HCT116 (cell line): Measurements from ENCODE around the gene LMCD1. TPM values are rescaled to one million over a fixed set of nuclear protein-coding genes. Genes with fewer than 3 reads are reported as not detected.

Source experiments
- ATAC-seq: fragments of 200-7000 bp; cut with Tn5 transposase; 2 replicates; pipeline ENCODE4 v1.9.1; 2020; ENCODE audit warnings: mild to moderate bottlenecking, moderate library complexity
- BruUV-seq: library from RNA; stranded (reverse); fragments of 400-500 nt; replicated peaks from 2 replicates; lab custom pipeline; 2021; lab: Mats Ljungman, UMichigan
- CTCF ChIA-PET: fragments of 300-600 bp; sonication (Branson Sonifier 250); formaldehyde crosslinking; loops from one replicate; lab custom pipeline; 2021; ENCODE audit warnings: antibody characterized with exemption; lab: Charles Lee
- POLR2A ChIA-PET: fragments of 300-600, 350-600 bp; sonication (Branson Sonifier 250); formaldehyde crosslinking; loops from one replicate; lab custom pipeline; 2021; ENCODE audit warnings: antibody characterized with exemption; lab: Charles Lee
- RAD21 ChIA-PET, 2 experiments: fragments of 300-600 bp; sonication (Branson Sonifier 250); formaldehyde crosslinking; loops; one replicate each; lab custom pipeline; 2023; ENCODE audit warnings: low total read pairs in 2 of 2; ENCODE audit not compliant: uncharacterized antibody in 2 of 2, unreplicated experiment in 2 of 2, low non-redundant PET in 1 of 2; lab: Charles Lee
- DNase-seq: peaks from one replicate; pipeline ENCODE4 v3.0.0-alpha.2; 2010; ENCODE audit warnings: low read depth, low spot score
- H2AFZ ChIP-seq: fragments of 200-600 bp; shearing (Covaris generic), sonication (generic); 2 replicates; pipeline ENCODE4 v1.6.1; 2017; ENCODE audit warnings: low read depth, mixed run types, mixed read lengths, antibody characterized with exemption, low read length; ENCODE audit not compliant: poor library complexity, severe bottlenecking
- H3K27ac ChIP-seq: 2 replicates; pipeline ENCODE4 v1.5.1; 2012; ENCODE audit warnings: low read depth, low read length
- H3K27me3 ChIP-seq: fragments of 200-600 bp; sonication (generic); 2 replicates; pipeline ENCODE4 v1.6.1; 2016; ENCODE audit warnings: mixed run types, low read length, mixed read lengths; ENCODE audit not compliant: insufficient read depth
- H3K36me3 ChIP-seq, 2 experiments: fragments of 200-500 bp in 1 of 2; fragments of 200-600 bp in 1 of 2; sonication (Bioruptor generic) in 1 of 2; sonication (generic) in 1 of 2; 2 replicates each; pipeline versions ENCODE4 v1.5.1 to v1.6.1; 2014 to 2016; ENCODE audit warnings: low read length in 2 of 2, inconsistent platforms in 1 of 2, mixed read lengths in 1 of 2, mixed run types in 1 of 2; ENCODE audit not compliant: insufficient read depth in 2 of 2, control insufficient read depth in 1 of 2
- H3K4me1 ChIP-seq, 2 experiments: fragments of 200-600 bp in 1 of 2; sonication (generic) in 1 of 2; 2 replicates each; pipeline versions ENCODE4 v1.5.1 to v1.6.1; 2012 to 2017; ENCODE audit warnings: low read length in 2 of 2, inconsistent platforms in 1 of 2, mild to moderate bottlenecking in 1 of 2, mixed read lengths in 1 of 2, mixed run types in 1 of 2, moderate library complexity in 1 of 2; ENCODE audit not compliant: insufficient read depth in 2 of 2, control insufficient read depth in 1 of 2
- H3K4me2 ChIP-seq: fragments of 200-600 bp; sonication (generic); 2 replicates; pipeline ENCODE4 v1.6.1; 2017; ENCODE audit warnings: mixed run types, low read length, mixed read lengths
- H3K4me3 ChIP-seq, 2 experiments: fragments of 200-600 bp in 1 of 2; sonication (generic) in 1 of 2; replicated peaks in 1 of 2; 2 replicates each; pipeline ENCODE4 v1.5.1; 2011 to 2016; ENCODE audit warnings: low read length in 2 of 2, control low read depth in 1 of 2, low read depth in 1 of 2, mild to moderate bottlenecking in 1 of 2, mixed read lengths in 1 of 2, mixed run types in 1 of 2
- H3K79me2 ChIP-seq: fragments of 200-600 bp; sonication (generic); 2 replicates; pipeline ENCODE4 v1.6.1; 2017; ENCODE audit warnings: mild to moderate bottlenecking, mixed run types, low read length, moderate library complexity, mixed read lengths; ENCODE audit not compliant: insufficient read depth
- H3K9ac ChIP-seq: fragments of 200-600 bp; sonication (generic); 2 replicates; pipeline ENCODE4 v1.6.1; 2016; ENCODE audit warnings: low read length, mixed read lengths
- H3K9me2 ChIP-seq: fragments of 200-600 bp; sonication (generic), shearing (Covaris generic); 2 replicates; pipeline ENCODE4 v1.6.1; 2017; ENCODE audit warnings: mixed run types, mild to moderate bottlenecking, moderate library complexity; ENCODE audit not compliant: insufficient read depth
- H3K9me3 ChIP-seq, 2 experiments: fragments of 200-500 bp in 1 of 2; fragments of 200-600 bp in 1 of 2; sonication (Bioruptor generic) in 1 of 2; sonication (generic) in 1 of 2; 2 replicates each; pipeline ENCODE4 v1.6.1; 2014 to 2017; ENCODE audit warnings: low read length in 2 of 2, mixed read lengths in 2 of 2, inconsistent platforms in 1 of 2, low read depth in 1 of 2, mild to moderate bottlenecking in 1 of 2, mixed run types in 1 of 2, moderate library complexity in 1 of 2; ENCODE audit not compliant: control insufficient read depth in 1 of 2, insufficient read depth in 1 of 2
- H4K20me1 ChIP-seq: fragments of 200-600 bp; sonication (generic), shearing (Covaris generic); 2 replicates; pipeline ENCODE4 v1.6.1; 2017; ENCODE audit warnings: mixed run types, mild to moderate bottlenecking, moderate library complexity; ENCODE audit not compliant: insufficient read depth
- ATF3 ChIP-seq: IDR thresholded peaks from 2 replicates; pipeline ENCODE4 v1.6.1; 2012
- CEBPB ChIP-seq: IDR thresholded peaks from 2 replicates; pipeline ENCODE4 v1.6.1; 2012; ENCODE audit warnings: low read depth
- ELF1 ChIP-seq: IDR thresholded peaks from 2 replicates; pipeline ENCODE4 v1.6.1; 2012; ENCODE audit warnings: low read depth, borderline replicate concordance
- EZH2 ChIP-seq: fragments of 200-600 bp; sonication (generic); IDR thresholded peaks from 2 replicates; pipeline ENCODE4 v1.6.1; 2017; ENCODE audit warnings: antibody characterized with exemption, mixed run types
- EZH2phosphoT487 ChIP-seq: fragments of 200-600 bp; IDR thresholded peaks from 2 replicates; pipeline ENCODE4 v1.6.1; 2018; ENCODE audit warnings: antibody characterized with exemption, borderline replicate concordance
- FOSL1 ChIP-seq: IDR thresholded peaks from 2 replicates; pipeline ENCODE4 v1.6.1; 2012; ENCODE audit warnings: low read depth
- JUND ChIP-seq: IDR thresholded peaks from 2 replicates; pipeline ENCODE4 v1.6.1; 2012
- MAX ChIP-seq: IDR thresholded peaks from 2 replicates; pipeline ENCODE4 v1.6.1; 2012
- POLR2A ChIP-seq: IDR thresholded peaks from 2 replicates; pipeline ENCODE4 v1.7.0; 2011; ENCODE audit warnings: borderline replicate concordance; ENCODE audit not compliant: insufficient read depth, insufficient read length; ENCODE audit errors: extremely low read depth
- SIN3A ChIP-seq: IDR thresholded peaks from 2 replicates; pipeline ENCODE4 v1.6.1; 2012; ENCODE audit warnings: low read depth
- SP1 ChIP-seq: IDR thresholded peaks from 2 replicates; pipeline ENCODE4 v1.6.1; 2012; ENCODE audit warnings: low read depth
- ZFX ChIP-seq: fragments of 450-650 bp; IDR thresholded peaks from 2 replicates; pipeline ENCODE4 v1.6.1; 2017
- intact Hi-C: fragments of 100-400 bp; cut with micrococcal nuclease; formaldehyde crosslinking; loops from 2 replicates; pipeline ENCODE4 v1.10.0; 2022
- total RNA-seq: library from RNA; stranded (reverse); gene quantifications from one replicate; pipeline ENCODE4 v1.2.1, GENCODE V29; 2021; ENCODE audit not compliant: unreplicated experiment

The LMCD1 gene
- total RNA-seq, 1 experiment from 2014 or later, result 4.6 TPM

- intact Hi-C loops, result loop anchor here (5.0 kb wide), 1 partner anchor 282 kb away; no protein-coding TSS in a partner anchor
- DNase-seq, result no peak
- ChIA-PET POLR2A (no interaction called here), RAD21 (no interaction called here), CTCF (no interaction called here)
- Histone ChIP-seq H3K4me1 (no peaks in the 10 kb centered on the region), H3K79me2 (no peaks in the 10 kb centered on the region), H3K4me2 (no peak overlapping the region), H3K9me2 (no peaks in the 10 kb centered on the region), H4K20me1 (no peaks in the 10 kb centered on the region), H3K9me3 (no peaks in the 10 kb centered on the region), H3K27ac (no peak overlapping the region), H3K36me3 (no peaks in the 10 kb centered on the region), H3K27me3 (no peaks in the 10 kb centered on the region; the same call in 1 of the 2 replicates), H3K9ac (no peak overlapping the region), H2AFZ (no peak overlapping the region), H3K4me3 (no peak overlapping the region)
- ATAC-seq, result no peak
- no TSS peak for BruUV-seq
- TF ChIP-seq MAX (no peak), EZH2 (no peak), SP1 (no peak), ATF3 (no peak), JUND (no peak), ZFX (no peak), ELF1 (no peak), EZH2phosphoT487 (no peak), POLR2A (no peak), FOSL1 (no peak)
Measured at GRCh38 chr3:8608791-8609467, 107.3 kb downstream of the LMCD1 start.

GRCh38 chr3:8610951-8611350, 109.3 kb downstream of the LMCD1 start:
- Histone ChIP-seq H3K79me2 (no peaks in the 10 kb centered on the region), H2AFZ (no peak overlapping the region), H3K27me3 (no peaks in the 10 kb centered on the region; the same call in 1 of the 2 replicates), H3K9me2 (no peaks in the 10 kb centered on the region), H3K9me3 (no peaks in the 10 kb centered on the region), H3K4me1 (no peaks in the 10 kb centered on the region), H3K4me3 (no peak overlapping the region), H3K9ac (no peak overlapping the region), H3K4me2 (no peak overlapping the region), H3K27ac (no peak overlapping the region), H4K20me1 (no peaks in the 10 kb centered on the region), H3K36me3 (no peaks in the 10 kb centered on the region)
- RAD21 ChIA-PET, result no interaction called here
- ATAC-seq (no peak), DNase-seq (no peak)
- BruUV-seq, result no TSS peak
- POLR2A ChIA-PET, result no interaction called here
- CTCF ChIA-PET, result no interaction called here
- TF ChIP-seq FOSL1 (no peak), CEBPB (no peak), ATF3 (no peak), EZH2phosphoT487 (no peak), SIN3A (no peak)
- intact Hi-C loops, result no loop called here
